Activated T-helper 2 cell treated with anti-CD3 and anti-CD28 coated beads, Interferon-gamma antibody, Interleukin-2, Interleukin-4, amounts not matched to agents 10 μg/mL and 5 μg/mL and 100 μg/mL, durations not matched to agents 14 hours and 24 hours and 36 hours (primary cell): ENCODE data around the gene GFOD2. TPM values are rescaled to one million over a fixed set of nuclear protein-coding genes. Genes with fewer than 3 reads are reported as not detected.

Experiments used
- DNase-seq: peaks from one replicate; pipeline ENCODE4 v3.0.0; 2021; ENCODE audit warnings: low spot score
- H3K27ac Mint-ChIP-seq: one replicate; pipeline ENCODE4 v1.8.0; 2021; ENCODE audit warnings: mixed read lengths
- H3K27me3 Mint-ChIP-seq: one replicate; pipeline ENCODE4 v1.8.0; 2021; ENCODE audit warnings: low read depth, mixed read lengths
- H3K36me3 Mint-ChIP-seq: one replicate; pipeline ENCODE4 v1.8.0; 2021; ENCODE audit warnings: low read depth, mixed read lengths
- H3K4me1 Mint-ChIP-seq: one replicate; pipeline ENCODE4 v1.8.0; 2021; ENCODE audit warnings: low read depth, mixed read lengths
- H3K4me3 Mint-ChIP-seq: one replicate; pipeline ENCODE4 v1.8.0; 2021; ENCODE audit warnings: low read depth, mild to moderate bottlenecking, moderate library complexity, mixed read lengths
- H3K9me3 Mint-ChIP-seq: one replicate; pipeline ENCODE4 v1.8.0; 2021; ENCODE audit warnings: mixed read lengths
- intact Hi-C: fragments of 100-400 bp; cut with micrococcal nuclease; formaldehyde crosslinking; loops from one replicate; pipeline ENCODE4 v1.15.1; 2023
- total RNA-seq: library from RNA; stranded (reverse); gene quantifications from 2 replicates; pipeline ENCODE4 v1.2.3, GENCODE V29; 2022

Gene GFOD2
- total RNA-seq, 1 donor from 2014 or later, result 18.3 TPM

DNA sequence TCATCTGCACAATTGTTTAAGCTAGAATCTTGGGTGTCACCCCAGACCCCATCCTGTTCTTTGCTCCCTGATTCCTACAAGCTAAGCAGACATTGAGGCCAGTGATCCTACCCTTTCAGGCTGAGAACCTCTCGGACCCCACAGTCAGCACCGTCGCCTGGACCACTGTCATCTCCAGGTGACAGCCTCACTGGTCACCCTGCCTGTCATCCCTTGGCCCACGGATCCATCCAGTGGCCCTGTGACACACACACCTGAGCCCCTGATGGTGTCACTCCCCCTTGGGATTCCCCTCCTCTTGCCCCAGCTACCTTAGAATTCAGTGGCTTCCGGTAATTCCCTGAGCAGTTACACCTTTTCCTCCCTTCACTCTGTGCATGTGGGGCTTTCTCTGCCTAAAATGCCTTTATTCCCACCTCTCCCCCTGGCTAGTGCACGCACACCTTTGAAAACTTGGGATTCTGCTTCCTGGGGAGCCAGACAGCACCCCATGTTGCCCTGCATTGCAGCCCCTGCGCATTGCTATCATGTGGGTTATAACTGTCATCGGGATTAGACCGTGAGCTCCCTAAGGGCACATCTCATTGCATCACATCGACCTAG, 49.5 kb downstream of the GFOD2 start:
- no peaks in the 10 kb centered on the region for H3K36me3 Mint-ChIP-seq
- no peak for DNase-seq
- no peaks in the 10 kb centered on the region for H3K9me3 Mint-ChIP-seq
- intact Hi-C loops, result no loop called here
- H3K4me1 Mint-ChIP-seq, result peaks cover 13% of the 10 kb centered on the region
- H3K4me3 Mint-ChIP-seq, result peak overlapping the region; percentile 30
- H3K27me3 Mint-ChIP-seq, result no peaks in the 10 kb centered on the region
- no peak overlapping the region for H3K27ac Mint-ChIP-seq

DNA sequence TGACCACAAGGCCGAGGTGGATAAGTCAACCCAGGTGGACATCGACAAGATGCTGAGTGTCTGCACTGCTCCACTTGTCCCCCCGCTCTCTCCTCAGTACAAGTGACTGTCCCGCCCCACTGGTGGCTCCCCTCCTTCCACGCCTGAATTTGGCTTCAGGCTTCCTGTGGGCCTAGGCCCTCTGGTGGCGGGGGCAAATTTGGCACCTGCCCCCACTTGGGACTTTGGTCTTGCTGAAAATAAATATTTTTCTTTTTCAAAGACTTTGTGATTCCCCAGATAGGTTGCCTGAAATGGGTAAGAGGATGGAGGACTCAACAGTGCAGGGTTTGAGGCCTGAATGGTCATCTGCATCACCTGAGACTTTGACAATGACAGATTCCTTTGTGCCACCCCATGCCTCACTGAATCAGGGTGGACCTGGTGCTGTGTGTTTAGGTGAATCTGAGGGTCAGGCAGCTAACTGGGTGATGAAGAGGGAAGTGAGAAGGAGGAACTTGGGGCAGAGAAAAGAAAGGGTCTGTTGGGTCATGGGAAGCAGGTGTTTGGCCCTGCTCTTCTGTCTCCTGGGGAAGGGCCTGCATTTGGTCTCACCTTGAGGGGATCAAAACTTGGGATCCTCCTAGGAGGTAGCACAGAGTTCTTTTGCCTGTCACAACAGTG, 50.5 kb downstream of the GFOD2 start:
- no peak for DNase-seq
- Mint-ChIP-seq H3K27ac (peak overlapping the region; percentile 28), H3K4me3 (no peak overlapping the region), H3K27me3 (no peaks in the 10 kb centered on the region), H3K36me3 (no peaks in the 10 kb centered on the region), H3K4me1 (peaks cover 13% of the 10 kb centered on the region), H3K9me3 (no peaks in the 10 kb centered on the region)
- intact Hi-C loops, result loop anchor here (1.0 kb wide), 1 partner anchor 147 kb away; no protein-coding TSS in a partner anchor

DNA sequence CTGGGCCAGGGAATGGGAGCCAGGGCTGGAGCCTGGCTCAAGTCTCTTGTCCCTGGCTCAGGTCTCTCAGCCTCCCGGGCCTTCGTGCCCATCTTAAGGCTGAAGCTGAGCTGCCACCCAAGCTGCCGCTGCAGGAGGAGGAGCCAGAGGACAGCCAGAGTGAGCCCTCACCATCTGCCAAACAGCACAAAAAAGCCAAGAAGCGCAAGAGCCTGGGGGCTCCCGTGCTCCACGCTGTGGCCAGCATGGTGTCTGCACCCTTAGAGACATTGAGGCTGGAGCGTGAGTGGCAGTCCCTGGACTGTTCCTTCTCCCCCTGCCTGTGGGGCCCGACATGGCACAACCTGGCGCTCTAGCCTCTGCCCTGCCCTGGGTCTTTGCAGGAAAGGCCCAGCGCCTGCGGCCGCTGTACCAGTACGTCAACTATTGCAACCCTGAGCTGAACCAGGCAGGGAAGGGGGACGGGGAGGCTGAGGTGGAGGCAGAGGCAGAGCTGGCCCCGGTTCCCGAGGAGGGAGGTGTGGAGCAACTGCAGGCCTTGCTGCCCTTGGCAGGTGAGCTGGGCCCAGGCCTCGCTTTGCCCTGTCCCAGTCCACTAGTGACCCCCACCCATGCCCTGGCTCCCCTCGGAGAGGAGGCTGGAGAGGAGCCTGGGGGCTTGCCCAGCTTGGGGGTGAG, 51.2 kb downstream of the GFOD2 start:
- Mint-ChIP-seq H3K4me1 (peaks cover 13% of the 10 kb centered on the region), H3K27ac (no peak overlapping the region), H3K27me3 (no peaks in the 10 kb centered on the region), H3K4me3 (peak overlapping the region; percentile 86), H3K36me3 (no peaks in the 10 kb centered on the region), H3K9me3 (no peaks in the 10 kb centered on the region)
- peak; percentile 80 for DNase-seq
- intact Hi-C loops, result loop anchor here (1.0 kb wide), 1 partner anchor 147 kb away; no protein-coding TSS in a partner anchor

DNA sequence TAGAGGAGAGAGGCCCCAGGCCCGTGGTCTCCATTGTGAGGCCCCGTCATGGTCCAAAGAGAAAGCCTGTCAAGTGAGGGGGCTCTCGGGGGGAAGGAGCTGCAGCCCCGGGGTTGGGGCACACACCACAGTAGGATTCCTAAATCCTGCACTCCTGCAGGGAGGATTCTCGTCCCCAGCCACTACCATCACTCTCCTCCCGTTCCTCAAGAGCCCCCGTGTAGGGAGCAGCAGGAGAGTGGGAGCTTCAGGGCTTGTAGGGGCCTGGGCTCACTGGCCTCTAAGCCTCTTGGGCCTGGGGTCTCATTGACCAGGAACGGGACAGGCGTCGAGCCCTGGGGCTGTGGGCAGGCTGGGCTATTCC, 51.7 kb downstream of the GFOD2 start:
- no peak for DNase-seq
- Mint-ChIP-seq H3K36me3 (no peaks in the 10 kb centered on the region), H3K4me3 (peak overlapping the region; percentile 86), H3K9me3 (no peaks in the 10 kb centered on the region), H3K27me3 (no peaks in the 10 kb centered on the region), H3K27ac (peak overlapping the region; percentile 33), H3K4me1 (peaks cover 11% of the 10 kb centered on the region)
- intact Hi-C loops, result no loop called here

DNA sequence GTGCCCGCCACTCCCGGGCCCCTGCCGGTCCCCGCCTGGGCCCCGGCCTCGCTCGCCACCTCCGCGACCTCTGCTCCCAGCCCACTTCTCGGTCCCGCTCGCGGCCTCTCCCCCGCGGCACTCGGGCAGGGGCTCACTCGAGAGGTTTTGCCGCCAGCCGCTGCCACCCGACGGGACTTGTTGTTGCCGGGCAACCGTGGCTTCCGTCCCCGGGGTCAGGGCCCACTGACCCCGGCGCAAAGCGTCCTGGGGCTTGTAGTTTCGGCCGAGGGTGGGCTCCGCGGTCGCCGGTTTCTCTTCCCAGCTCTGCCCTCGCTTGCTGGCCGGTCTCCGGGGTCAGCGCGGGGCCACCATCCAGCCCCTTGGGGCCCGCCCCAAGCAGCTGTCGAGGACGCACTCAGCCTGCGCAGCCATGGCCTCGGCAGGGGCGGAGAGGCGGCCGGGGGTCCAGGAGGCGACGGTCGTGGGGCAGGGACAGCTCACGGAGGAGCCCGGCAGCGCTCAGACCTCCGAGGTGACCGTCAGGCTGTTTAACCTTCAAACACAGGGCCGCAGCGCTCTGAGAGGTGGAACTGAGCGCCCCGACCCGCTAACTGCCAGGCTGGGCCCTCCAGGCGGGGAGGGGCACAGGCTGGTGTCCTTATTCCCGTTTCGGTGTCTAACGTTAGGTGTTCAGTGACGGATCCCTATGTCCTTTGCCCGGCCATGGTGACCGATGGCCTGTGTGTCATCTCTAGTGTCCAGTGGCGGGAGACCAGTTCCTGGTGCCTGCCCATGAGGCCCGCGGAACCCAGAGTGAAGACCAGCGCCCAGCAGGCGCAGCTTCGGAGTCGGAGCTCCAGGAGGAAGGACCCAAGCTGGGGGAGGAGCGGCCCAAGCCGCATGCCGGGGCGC, 52.3 kb downstream of the GFOD2 start, which contains the start of the genes C16orf86 and ENKD1:
C16orf86 (plus strand) TSS at position 256 of the 894 bp plus-strand sequence; CDS start at position 413, 157 bp downstream.
ENKD1 (minus strand) TSS at position 192 of the 894 bp plus-strand sequence. CDS start 308 bp downstream, outside the sequence.
- intact Hi-C loops, result no loop called here

DNA sequence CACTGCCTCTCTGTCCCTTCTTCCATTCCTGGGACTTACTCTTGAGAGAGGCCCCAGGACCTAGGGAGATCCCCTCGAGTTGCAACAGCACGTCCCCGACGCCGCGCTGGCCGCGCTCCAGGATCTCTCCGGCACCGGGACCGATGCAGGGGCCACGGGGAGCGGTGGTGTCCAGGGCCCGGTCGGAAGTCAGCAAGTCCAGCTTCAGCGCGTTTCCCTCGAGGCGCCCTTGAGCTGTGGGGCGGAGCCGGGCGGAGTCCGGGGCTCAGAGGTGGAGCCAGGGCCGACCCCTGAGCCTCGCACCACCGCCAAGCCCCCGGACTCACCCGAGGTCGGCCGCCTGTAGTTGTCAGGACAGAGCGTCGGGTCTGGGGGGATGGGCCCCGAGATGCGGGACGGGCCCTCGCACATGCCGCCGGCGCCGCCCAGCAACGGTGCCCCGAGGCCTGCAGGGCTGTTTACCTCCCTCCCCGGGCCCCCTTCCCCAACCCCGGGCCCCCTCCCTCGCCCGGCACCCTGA, 53.0 kb downstream of the GFOD2 start:
- intact Hi-C loops, result no loop called here
- no peaks in the 10 kb centered on the region for H3K36me3 Mint-ChIP-seq
- H3K4me1 Mint-ChIP-seq, result peaks cover 15% of the 10 kb centered on the region
- H3K27ac Mint-ChIP-seq, result no peak overlapping the region
- peak overlapping the region; percentile 68 for H3K4me3 Mint-ChIP-seq
- no peak for DNase-seq
- H3K27me3 Mint-ChIP-seq, result no peaks in the 10 kb centered on the region
- no peaks in the 10 kb centered on the region for H3K9me3 Mint-ChIP-seq

More for the DNA sequence above, 52.3 kb downstream of the GFOD2 start, which contains the start of the genes C16orf86 and ENKD1:
- Mint-ChIP-seq H3K27ac (peak within 1 kb of the TSS; percentile 33), H3K27me3 (no peaks in the 10 kb centered on the region), H3K9me3 (no peaks in the 10 kb centered on the region), H3K4me3 (peak within 1 kb of the TSS; percentile 86), H3K36me3 (no peaks in the 10 kb centered on the region), H3K4me1 (peaks cover 11% of the 10 kb centered on the region)
- DNase-seq, result peak; percentile 74

DNA sequence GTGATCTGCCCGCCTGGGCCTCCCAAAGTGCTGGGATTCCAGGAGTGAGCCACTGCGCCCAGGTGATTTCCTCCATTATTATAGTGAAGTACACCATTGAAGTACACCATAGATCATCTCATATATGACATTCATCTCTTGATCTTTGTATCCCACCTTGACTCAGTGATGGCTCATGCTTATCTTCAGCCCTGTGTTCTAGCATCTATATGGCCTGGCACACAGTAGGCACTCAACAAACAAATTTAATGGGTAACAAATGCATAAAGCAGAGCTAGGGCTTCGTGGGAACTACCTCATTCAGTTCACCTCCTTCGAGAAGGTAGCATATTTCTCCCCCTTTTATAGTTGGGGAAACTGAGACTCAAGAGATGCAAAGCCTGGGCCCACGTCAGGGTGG, 53.5 kb downstream of the GFOD2 start:
- Mint-ChIP-seq H3K36me3 (no peaks in the 10 kb centered on the region), H3K27me3 (no peaks in the 10 kb centered on the region), H3K27ac (no peak overlapping the region), H3K4me1 (peaks cover 16% of the 10 kb centered on the region), H3K9me3 (no peaks in the 10 kb centered on the region), H3K4me3 (peak overlapping the region; percentile 68)
- no peak for DNase-seq
- intact Hi-C loops, result no loop called here

DNA sequence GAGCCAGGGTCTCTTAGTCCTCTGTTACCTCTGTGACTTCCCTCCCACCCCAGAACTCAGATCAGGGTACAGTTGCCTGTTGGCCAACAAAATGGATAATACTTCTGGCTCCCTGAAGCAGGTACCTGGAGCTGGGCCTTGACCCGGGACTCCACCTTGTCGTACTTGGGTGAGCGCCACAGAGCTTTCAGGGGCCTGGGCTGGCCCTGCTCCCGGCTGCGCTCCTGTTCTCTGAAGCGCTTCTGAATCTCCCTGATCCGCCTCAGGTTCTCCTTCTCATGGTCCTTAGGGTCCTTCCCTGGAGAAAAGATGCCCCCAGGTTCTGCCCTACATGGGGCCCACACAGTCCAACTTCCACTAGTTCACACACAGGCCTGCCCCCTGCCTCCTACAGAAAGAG, 54.2 kb downstream of the GFOD2 start:
- Mint-ChIP-seq H3K36me3 (no peaks in the 10 kb centered on the region), H3K27me3 (no peaks in the 10 kb centered on the region), H3K9me3 (no peaks in the 10 kb centered on the region), H3K27ac (no peak overlapping the region), H3K4me3 (no peak overlapping the region), H3K4me1 (peaks cover 16% of the 10 kb centered on the region)
- no peak for DNase-seq
- intact Hi-C loops, result loop anchor here (5.0 kb wide), 1 partner anchor 128 kb away; no protein-coding TSS in a partner anchor

DNA sequence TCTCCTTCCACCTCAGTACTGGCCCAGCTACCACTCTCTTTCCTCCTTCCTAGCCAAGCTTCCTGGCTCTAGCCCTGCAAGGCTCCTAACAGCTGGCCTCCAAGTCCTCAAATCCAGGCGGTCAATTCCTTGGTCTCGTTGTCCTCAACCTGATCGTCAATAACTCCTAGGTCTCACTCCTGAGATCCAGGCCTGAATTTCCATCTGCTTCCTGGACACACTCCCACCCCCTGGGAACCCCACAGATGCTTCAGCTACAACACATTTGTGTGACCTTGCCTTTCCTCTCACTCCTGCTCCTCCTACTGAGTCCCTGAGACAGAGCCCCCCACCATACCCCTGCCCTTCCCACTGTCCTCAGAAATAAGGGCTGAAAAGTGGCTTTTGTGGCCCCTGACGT, 54.9 kb downstream of the GFOD2 start:
- intact Hi-C loops, result loop anchor here (5.0 kb wide), 1 partner anchor 127 kb away; no protein-coding TSS in a partner anchor
- H3K36me3 Mint-ChIP-seq, result peaks cover 4% of the 10 kb centered on the region

DNA sequence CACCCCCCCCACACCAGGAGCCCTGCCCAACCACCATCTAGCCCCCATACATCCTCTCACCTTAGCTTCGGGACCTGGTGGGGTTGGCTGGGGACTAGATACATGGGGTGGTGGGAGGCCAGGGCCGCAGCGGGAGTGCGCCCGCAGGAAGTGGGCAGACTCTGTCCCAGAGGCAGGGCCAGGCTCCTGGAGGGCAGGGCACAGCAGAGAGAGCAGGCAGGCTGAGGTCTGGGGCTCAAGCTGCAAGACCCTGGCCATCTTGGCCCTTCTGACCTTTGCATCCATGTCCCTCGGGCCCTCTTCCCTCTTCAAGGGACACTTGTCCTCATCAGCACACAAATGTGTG, 55.3 kb downstream of the GFOD2 start:
- no peak for DNase-seq
- peaks cover 20% of the 10 kb centered on the region for H3K4me1 Mint-ChIP-seq
- no peak overlapping the region for H3K27ac Mint-ChIP-seq

More for the DNA sequence above, 54.9 kb downstream of the GFOD2 start:
- Mint-ChIP-seq H3K4me3 (no peak overlapping the region), H3K27ac (no peak overlapping the region), H3K9me3 (no peaks in the 10 kb centered on the region), H3K27me3 (no peaks in the 10 kb centered on the region), H3K4me1 (peaks cover 16% of the 10 kb centered on the region)
- DNase-seq, result no peak

DNA sequence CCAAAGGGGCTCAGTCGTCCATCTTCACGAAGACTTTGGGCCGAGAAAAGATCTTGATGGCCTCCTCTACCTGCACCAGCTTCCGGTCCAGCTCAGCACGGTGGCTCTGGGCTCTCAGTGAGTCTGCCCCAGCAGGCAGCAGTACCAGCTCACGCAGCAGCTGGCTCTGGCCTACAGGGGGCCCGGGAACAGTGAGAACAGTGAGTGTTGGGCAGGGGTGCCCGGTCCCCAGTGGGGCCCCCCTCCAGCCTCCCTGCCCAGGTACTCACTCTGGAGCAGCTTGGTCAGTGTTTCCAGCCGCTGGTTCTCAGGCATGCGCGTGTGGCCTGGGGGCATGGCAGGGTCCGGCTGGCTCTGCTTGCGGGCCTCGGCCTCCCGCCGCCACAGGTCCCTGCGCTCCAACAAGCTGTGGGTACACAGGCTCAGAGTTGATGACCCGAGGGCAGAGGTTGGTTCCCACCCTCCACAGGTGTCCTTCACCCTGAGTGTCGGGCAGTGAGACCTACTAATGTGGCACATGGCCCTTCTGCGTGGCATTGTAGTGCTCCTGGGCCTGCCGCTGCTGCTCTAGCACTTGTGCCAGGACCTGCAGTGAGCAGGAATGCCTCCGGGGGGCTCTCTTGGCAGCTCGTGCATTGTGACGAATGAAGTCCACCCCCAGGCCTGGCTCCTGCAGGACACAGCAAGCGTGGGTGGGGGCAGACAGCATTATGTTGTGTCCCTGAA, 55.8 kb downstream of the GFOD2 start:
- Mint-ChIP-seq H3K4me3 (no peak overlapping the region), H3K4me1 (peaks cover 22% of the 10 kb centered on the region), H3K36me3 (peaks cover 13% of the 10 kb centered on the region), H3K9me3 (no peaks in the 10 kb centered on the region), H3K27ac (no peak overlapping the region), H3K27me3 (no peaks in the 10 kb centered on the region)
- DNase-seq, result no peak
- intact Hi-C loops, result loop anchor here (5.0 kb wide), 1 partner anchor 126 kb away; no protein-coding TSS in a partner anchor

More for the DNA sequence above, 55.3 kb downstream of the GFOD2 start:
- H3K4me3 Mint-ChIP-seq, result no peak overlapping the region
- H3K36me3 Mint-ChIP-seq, result peaks cover 8% of the 10 kb centered on the region
- H3K27me3 Mint-ChIP-seq, result no peaks in the 10 kb centered on the region
- intact Hi-C loops, result loop anchor here (5.0 kb wide), 1 partner anchor 127 kb away; no protein-coding TSS in a partner anchor
- no peaks in the 10 kb centered on the region for H3K9me3 Mint-ChIP-seq
